Ovary (tissue), 10 donors: ENCODE data around the gene NUDT10. TPM values are rescaled to one million over a fixed set of nuclear protein-coding genes. Genes with fewer than 3 reads are reported as not detected.
"Not testable (repeated sequence)": the region's sequence is repeated elsewhere in the genome, so short reads cannot be mapped to it uniquely, and the experiment has no call there.

Source experiments
- DNase-seq, 5 donors: peaks; one replicate each; pipeline ENCODE4 v3.0.0-alpha.2; 2019 to 2020
- H3K27ac ChIP-seq, 2 donors: fragments of 200-600 bp; one replicate each; pipeline versions ENCODE4 v1.5.1 to v1.8.0; 2019 to 2022
- H3K27me3 ChIP-seq: fragments of 200-600 bp; one replicate; pipeline ENCODE4 v1.8.0; 2022
- H3K36me3 ChIP-seq: fragments of 200-600 bp; sonication (generic); one replicate; pipeline ENCODE4 v1.5.1; 2019
- H3K4me1 ChIP-seq: one replicate; pipeline ENCODE4 v1.8.1; 2013; ENCODE audit warnings: mild to moderate bottlenecking, moderate library complexity; ENCODE audit not compliant: insufficient read depth
- H3K4me3 ChIP-seq: fragments of 200-600 bp; sonication (generic); one replicate; pipeline ENCODE4 v1.5.1; 2017
- H3K9me3 ChIP-seq, 2 donors: fragments of 200-600 bp in 1 of 2; sonication (generic) in 1 of 2; one replicate each; pipeline versions ENCODE4 v1.5.1 to v1.8.1; 2013 to 2019; ENCODE audit warnings: mild to moderate bottlenecking in 1 of 2, moderate library complexity in 1 of 2
- CTCF ChIP-seq, 3 donors: fragments of 450-650 bp in 2 of 3; fragments of 200-600 bp in 1 of 3; IDR thresholded peaks; one replicate each; pipeline versions ENCODE4 v1.5.1 to v1.8.0; 2016 to 2022; ENCODE audit warnings: antibody characterized with exemption in 3 of 3, mild to moderate bottlenecking in 1 of 3
- EP300 ChIP-seq: sonication (generic); formaldehyde crosslinking; IDR thresholded peaks from one replicate; pipeline ENCODE4 v1.6.1; 2017; ENCODE audit warnings: antibody characterized with exemption
- POLR2A ChIP-seq: fragments of 450-650 bp; IDR thresholded peaks from one replicate; pipeline ENCODE4 v1.6.1; 2017; ENCODE audit warnings: antibody characterized with exemption, mild to moderate bottlenecking, moderate library complexity
- WGBS, 3 donors: extraction: QIAGEN DNeasy Blood & Tissue Kit in 1 of 3; methylation state at CpG; one replicate each; pipeline versions ENCODE4 v1.1.5 to v1.1.7; 2013 to 2017; 5-methylcytosine and 5-hydroxymethylcytosine counted together
- intact Hi-C, 4 donors: fragments of 100-400 bp; cut with DNase I; formaldehyde crosslinking; loops; one replicate each; pipeline versions ENCODE4 v1.11.0 to v1.15.1; 2022 to 2023
- long read RNA-seq, 3 donors: library from polyadenylated mRNA in 2 of 3; unstranded in 2 of 3; transcript quantifications; one replicate each; pipeline ENCODE4 v2.0.0 and lab custom pipeline, GENCODE V29; 2021 to 2026
- polyA plus RNA-seq, 2 donors: library from polyadenylated mRNA; stranded (reverse); fragments of 200-250 nt in 1 of 2; fragments of 350-450 nt in 1 of 2; fragmentation: Illumina TruSeq in 1 of 2; extraction: RNeasy Lipid Tissue Mini Kit (QIAGEN cat#74804) in 1 of 2; gene quantifications; one replicate each; pipeline ENCODE4 v1.2.3, GENCODE V29; 2013 to 2014
- total RNA-seq, 7 donors: library from RNA; depleted of rRNA in 2 of 7; stranded (reverse); fragments of >200 nt in 2 of 7; fragmentation: NEBNext Ultra II Directional in 3 of 7; extraction: Animal tissue kit (Norgen Biotek cat#: 25700) in 3 of 7; gene quantifications; one replicate each; pipeline versions ENCODE4 v1.1.0 to v1.2.4, GENCODE V29; 2016 to 2023
- donor health status: DM: no; HTN: no; CAD: no; lungs with moderate emphysema.
- donor health status: DM: no; HTN: no; CAD: no.
- donor health status: Bipolar disorder and iron deficiency.
- donor health status: DM: yes; HTN: yes; CAD: no.
- donor health status: DM: no; HTN: no; CAD: no.
- donor health status: DM: yes; HTN: yes; CAD: no.

The NUDT10 gene
- total RNA-seq (10 to 100 TPM; 11.8 to 48.0 (median 19.9) TPM), polyA plus RNA-seq (10 to 100 TPM; 13.9 to 17.1 TPM)
- long read RNA-seq, donor 1, transcript NUDT10-201 (2 exons, 1,917 nt): major isoform, 155 of 159 reads
- long read RNA-seq, donor 1, partial matches to known transcripts: 1 of 159 reads
- long read RNA-seq, donor 1, other reads (novel, unspliced or antisense): 0 of 159 reads
- long read RNA-seq, donor 2, transcript NUDT10-201 (2 exons, 1,917 nt): major isoform, 12 of 12 reads
- long read RNA-seq, donor 2, partial matches to known transcripts: 0 of 12 reads
- long read RNA-seq, donor 2, other reads (novel, unspliced or antisense): 0 of 12 reads
- long read RNA-seq, donor 3, transcript NUDT10-201 (2 exons, 1,917 nt): major isoform, 74 of 75 reads
- long read RNA-seq, donor 3, partial matches to known transcripts: 1 of 75 reads
- long read RNA-seq, donor 3, other reads (novel, unspliced or antisense): 0 of 75 reads

GRCh38 chrX:51332188-51332942 is at the start of gene NUDT10:
Gene NUDT10, plus strand, starts transcription at chrX:51332822. Its CDS starts 144 bp downstream, at chrX:51332966.
- TF ChIP-seq EP300: no peak
- DNase-seq: peak; percentile 71 to 87 (median 79)
- Histone ChIP-seq H3K4me3 (peak within 1 kb of the TSS; percentile 37), H3K9me3 (no peaks in the 10 kb centered on the region), H3K4me1 (no peaks in the 10 kb centered on the region), H3K36me3 (no peaks in the 10 kb centered on the region), H3K27me3 (no peaks in the 10 kb centered on the region), H3K27ac (peak within 1 kb of the TSS in 1 of 2 donors; percentile 71)
- intact Hi-C loops: no loop called here
- 29 to 37% (median 34%) methylated on average over 53 to 68 of the region's 68 CpGs for WGBS, 3 donors

- no peaks in the 10 kb centered on the region for H3K9me3 ChIP-seq
- H3K36me3 ChIP-seq: no peaks in the 10 kb centered on the region
- 14 to 22% (median 16%) methylated on average over 3 of the region's 3 CpGs for WGBS, 3 donors
- intact Hi-C loops: no loop called here
- no peak overlapping the region for H3K27ac ChIP-seq
- H3K4me1 ChIP-seq: no peaks in the 10 kb centered on the region
- no peak overlapping the region for H3K4me3 ChIP-seq
- no peak for TF ChIP-seq CTCF (IDR thresholded peaks at IDR 0.05)
- DNase-seq: peak in 2 of 5 donors; percentile 15 to 41
- H3K27me3 ChIP-seq: no peaks in the 10 kb centered on the region
These were observed 40.2 kb upstream of the NUDT10 start for GRCh38 chrX:51292421-51292820.

GRCh38 chrX:51296138-51296537 is 36.5 kb upstream of the NUDT10 start:
- Histone ChIP-seq H3K36me3 (no peaks in the 10 kb centered on the region), H3K4me1 (no peaks in the 10 kb centered on the region), H3K9me3 (no peaks in the 10 kb centered on the region), H3K4me3 (no peak overlapping the region), H3K27ac (no peak overlapping the region), H3K27me3 (no peaks in the 10 kb centered on the region)
- intact Hi-C loops: no loop called here
- no peak for DNase-seq
- WGBS, 3 donors: 79 to 83% (median 81%) methylated on average over 2 of the region's 2 CpGs
- TF ChIP-seq CTCF (IDR thresholded peaks at IDR 0.05): no peak
- TF ChIP-seq POLR2A: no peak
- no peak for TF ChIP-seq EP300

GRCh38 chrX:51316271-51316670 is 16.4 kb upstream of the NUDT10 start:
- no peaks in the 10 kb centered on the region for H3K9me3 ChIP-seq
- no peak for DNase-seq
- intact Hi-C loops: no loop called here
- H3K27me3 ChIP-seq: no peaks in the 10 kb centered on the region
- no peaks in the 10 kb centered on the region for H3K36me3 ChIP-seq
- H3K4me1 ChIP-seq: no peaks in the 10 kb centered on the region
- no peak overlapping the region for H3K4me3 ChIP-seq
- WGBS, 3 donors: 38 to 63% (median 60%) methylated on average over 1 of the region's 1 CpG
- no peak overlapping the region for H3K27ac ChIP-seq
- no peak for TF ChIP-seq EP300
- no peak for TF ChIP-seq CTCF (IDR thresholded peaks at IDR 0.05)
- no peak for TF ChIP-seq POLR2A

- intact Hi-C loops, H3K36me3 ChIP-seq, H3K9me3 ChIP-seq, H3K4me1 ChIP-seq, H3K27ac ChIP-seq, H3K27me3 ChIP-seq: not testable (repeated sequence)
- 28 to 41% (median 35%) methylated on average over 50 to 55 of the region's 56 CpGs for WGBS, 3 donors
- peak overlapping the region; percentile 37 for H3K4me3 ChIP-seq
- DNase-seq: peak in 1 of 5 donors; percentile 20
These were observed 542 bp downstream of the NUDT10 start for GRCh38 chrX:51332943-51333785.
